UCSD-AML1 (cell line): ENCODE measurements around the gene A1BG.

Experiments used
- DNase-seq: peaks from one replicate; lab custom pipeline; 2025; ENCODE audit not compliant: unreplicated experiment; lab: John Stamatoyannopoulos, UW

The A1BG gene

DNA sequence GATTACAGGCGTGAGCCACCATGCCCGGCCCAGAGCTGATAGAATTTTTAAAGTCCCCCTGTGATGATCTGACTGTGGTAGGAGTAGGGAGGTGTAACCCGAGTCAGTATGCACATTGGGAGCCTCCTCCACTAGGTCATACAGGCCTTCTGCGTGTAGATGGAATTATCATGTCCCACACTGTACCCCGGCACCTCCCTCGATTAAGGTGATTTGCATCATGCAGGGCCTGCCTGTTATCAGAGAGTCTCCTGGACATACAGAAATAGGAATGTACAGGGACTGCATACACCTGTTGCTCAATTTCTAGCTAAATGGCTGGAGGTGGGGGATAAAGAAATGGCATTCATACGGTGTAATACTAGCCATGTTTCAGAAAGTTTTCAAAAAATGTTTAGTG, 49.0 kb downstream of the A1BG start:
- DNase-seq, result no peak

DNA sequence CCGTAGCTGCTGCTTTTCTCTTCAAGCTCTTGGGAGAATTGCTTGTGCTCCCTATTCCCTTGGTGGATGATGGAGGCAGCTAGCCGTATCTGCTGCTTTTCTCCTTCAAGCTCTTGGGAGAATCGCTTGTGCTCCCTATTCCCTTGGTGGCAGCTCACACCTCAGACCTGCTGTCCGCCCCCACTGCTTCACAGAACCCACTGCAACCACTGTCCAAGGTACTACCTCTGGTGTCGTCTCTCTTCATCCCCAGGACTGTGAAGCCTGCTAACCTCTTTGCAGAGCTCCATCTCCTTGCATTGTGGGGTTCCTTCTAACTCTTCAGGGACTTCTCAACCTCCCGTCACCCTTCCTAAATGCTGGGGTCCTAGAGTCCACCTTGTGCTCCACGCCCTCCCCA, 52.7 kb downstream of the A1BG start:
- DNase-seq, result no peak

DNA sequence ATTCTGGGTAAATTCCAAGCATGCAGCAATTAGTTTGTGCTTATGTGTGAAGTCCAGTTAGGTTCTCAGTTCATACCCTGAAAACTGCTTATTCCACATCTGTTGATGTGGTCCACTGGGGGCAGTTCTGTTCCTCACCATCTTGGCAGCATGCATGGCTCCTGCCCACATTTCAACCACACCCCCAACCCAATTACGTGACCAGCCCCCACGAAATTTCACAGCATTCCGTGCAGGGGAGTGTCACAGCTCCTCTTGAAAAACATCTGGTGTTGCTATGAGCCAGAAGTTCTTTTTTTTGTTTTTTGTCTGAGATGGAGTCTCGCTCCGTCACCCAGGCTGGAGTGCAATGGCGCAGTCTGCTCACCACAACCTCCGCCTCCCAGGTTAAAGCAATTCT, 57.2 kb downstream of the A1BG start:
- no peak for DNase-seq
